Large intestine (tissue), 3 donors: ENCODE measurements around the gene UPK3A. TPM values are rescaled to one million over a fixed set of nuclear protein-coding genes. Genes with fewer than 3 reads are reported as not detected.

Source experiments
- DNase-seq, 2 donors: peaks; one replicate each; pipeline versions ENCODE4 v3.0.0 to v3.0.0-alpha.2; 2013
- H3K27ac ChIP-seq: one replicate; pipeline ENCODE4 v1.5.1; 2013; ENCODE audit warnings: low read length
- H3K27me3 ChIP-seq: 2 replicates; pipeline ENCODE4 v1.6.1; 2013; ENCODE audit warnings: low read length; ENCODE audit not compliant: control insufficient read depth, insufficient read depth
- H3K36me3 ChIP-seq: 2 replicates; pipeline ENCODE4 v1.6.1; 2013; ENCODE audit warnings: low read length; ENCODE audit not compliant: control insufficient read depth, insufficient read depth
- H3K4me1 ChIP-seq: one replicate; pipeline ENCODE4 v1.6.1; 2013; ENCODE audit warnings: low read length; ENCODE audit not compliant: control insufficient read depth, insufficient read depth
- H3K4me3 ChIP-seq: one replicate; pipeline ENCODE4 v1.5.1; 2013; ENCODE audit warnings: low read length
- H3K9me3 ChIP-seq: one replicate; pipeline ENCODE4 v1.6.1; 2013; ENCODE audit warnings: mild to moderate bottlenecking, low read depth, low read length, moderate library complexity; ENCODE audit not compliant: control insufficient read depth
- WGBS: methylation state at CpG from one replicate; pipeline ENCODE4 v1.1.5; 2013; ENCODE audit warnings: low lambda C conversion rate; ENCODE audit not compliant: insufficient coverage; 5-methylcytosine and 5-hydroxymethylcytosine counted together
- polyA plus RNA-seq: library from polyadenylated mRNA; unstranded; fragments of 120-200 nt; gene quantifications from one replicate; pipeline ENCODE4 v1.2.1, GENCODE V29; 2013

The UPK3A gene
- polyA plus RNA-seq, 1 donor, result 113 TPM

DNA sequence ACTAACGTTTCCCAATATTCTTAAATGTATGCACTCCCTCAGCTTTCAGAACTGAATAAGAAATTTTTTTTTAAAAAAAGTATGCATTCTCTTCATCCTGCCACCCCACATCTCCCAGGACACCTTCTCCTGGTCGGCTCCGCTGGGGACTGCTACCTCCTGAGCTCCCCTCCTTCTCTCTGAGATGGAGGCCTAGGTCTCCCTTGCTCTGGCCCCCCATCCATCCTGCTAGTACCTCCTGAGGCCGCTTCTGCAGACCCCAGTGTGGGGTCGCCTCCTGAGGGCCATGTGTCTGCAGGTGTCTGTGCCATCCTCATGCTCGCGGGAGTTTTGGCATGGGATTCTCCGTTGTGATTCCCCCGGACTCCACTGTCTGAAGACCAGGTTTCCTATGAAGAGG lies 52.8 kb downstream of the UPK3A start:
- Histone ChIP-seq H3K4me1 (peaks cover 5% of the 10 kb centered on the region), H3K9me3 (no peaks in the 10 kb centered on the region), H3K27me3 (no peaks in the 10 kb centered on the region), H3K27ac (no peak overlapping the region), H3K4me3 (no peak overlapping the region), H3K36me3 (peaks cover 81% of the 10 kb centered on the region)
- no CpG with 5 or more reads among the region's 9 CpGs for WGBS
- DNase-seq, result no peak

DNA sequence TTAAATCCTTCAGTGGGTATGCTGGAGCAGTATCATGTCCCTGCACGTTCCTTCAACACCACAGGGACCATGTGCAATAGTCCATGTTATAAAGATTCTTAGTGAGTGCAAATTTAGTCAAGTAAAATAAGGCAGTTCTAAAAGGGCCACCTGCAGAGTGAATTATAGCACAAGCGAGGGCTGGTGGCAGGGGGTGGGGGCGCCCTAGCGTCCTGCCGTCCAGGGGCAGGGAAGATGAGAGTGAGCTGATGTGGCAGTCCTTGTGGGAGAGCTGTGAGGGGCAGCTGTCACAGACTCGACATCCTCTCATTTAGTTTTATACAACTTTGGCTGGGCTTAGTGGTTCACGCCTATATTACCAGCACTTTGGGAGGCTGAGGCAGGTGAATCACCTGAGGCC lies 54.0 kb downstream of the UPK3A start:
- no peaks in the 10 kb centered on the region for H3K9me3 ChIP-seq
- H3K4me3 ChIP-seq, result no peak overlapping the region
- WGBS, result no CpG with 5 or more reads among the region's 7 CpGs
- no peak overlapping the region for H3K27ac ChIP-seq
- peaks cover 5% of the 10 kb centered on the region for H3K4me1 ChIP-seq
- H3K36me3 ChIP-seq, result peaks cover 80% of the 10 kb centered on the region
- DNase-seq, result no peak
- no peaks in the 10 kb centered on the region for H3K27me3 ChIP-seq

DNA sequence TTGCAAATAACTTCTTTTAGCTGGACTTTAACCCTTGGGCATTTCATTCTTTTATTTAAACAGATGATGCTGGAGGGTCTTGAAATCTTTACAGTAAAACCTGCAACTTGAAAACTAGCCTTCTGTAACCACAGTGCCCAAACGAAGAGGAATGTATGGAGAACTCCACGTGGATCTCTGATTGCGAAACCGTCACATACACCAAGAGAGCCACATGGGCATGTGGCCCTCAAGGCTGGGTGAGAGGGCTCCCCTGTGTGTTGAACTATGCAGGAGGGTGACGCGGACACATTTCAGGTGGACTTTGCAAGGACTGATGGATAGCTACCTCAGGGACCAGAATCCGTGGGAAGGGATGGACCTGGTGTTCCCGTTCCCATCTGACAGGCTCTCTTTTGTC lies 55.6 kb downstream of the UPK3A start:
- DNase-seq, result no peak
- Histone ChIP-seq H3K27ac (no peak overlapping the region), H3K9me3 (no peaks in the 10 kb centered on the region), H3K4me3 (no peak overlapping the region), H3K4me1 (peaks cover 5% of the 10 kb centered on the region), H3K36me3 (peaks cover 65% of the 10 kb centered on the region), H3K27me3 (no peaks in the 10 kb centered on the region)
- no CpG with 5 or more reads among the region's 8 CpGs for WGBS

DNA sequence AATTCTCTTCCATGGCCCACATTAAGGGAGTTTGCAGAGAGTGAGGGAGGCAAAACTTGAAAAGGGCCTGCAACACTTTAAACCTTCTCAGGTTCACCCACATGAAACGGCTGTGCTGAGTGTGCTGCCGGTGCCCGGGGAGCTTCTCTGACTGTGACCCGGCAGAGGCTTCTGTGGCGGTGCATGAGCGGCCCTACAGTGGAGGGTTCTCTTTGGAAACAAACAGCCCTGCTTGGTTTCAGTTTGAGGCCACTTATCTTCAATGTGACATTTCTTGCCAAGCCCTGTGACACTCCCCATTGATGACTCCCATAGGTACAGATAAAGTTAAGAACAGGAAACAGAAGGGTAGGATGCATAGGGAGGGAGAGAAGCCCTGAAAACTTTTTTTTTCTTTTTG lies 56.7 kb downstream of the UPK3A start:
- DNase-seq, result peak; percentile 41 to 73
- Histone ChIP-seq H3K4me3 (no peak overlapping the region), H3K4me1 (peaks cover 5% of the 10 kb centered on the region), H3K27me3 (no peaks in the 10 kb centered on the region), H3K36me3 (peaks cover 57% of the 10 kb centered on the region), H3K9me3 (no peaks in the 10 kb centered on the region), H3K27ac (no peak overlapping the region)
- WGBS, result no CpG with 5 or more reads among the region's 6 CpGs

- Histone ChIP-seq H3K4me1 (peaks cover 5% of the 10 kb centered on the region), H3K27me3 (no peaks in the 10 kb centered on the region), H3K4me3 (no peak overlapping the region), H3K36me3 (peaks cover 46% of the 10 kb centered on the region), H3K27ac (no peak overlapping the region), H3K9me3 (no peaks in the 10 kb centered on the region)
- WGBS, result no CpG with 5 or more reads among the region's 8 CpGs
- no peak for DNase-seq
Measured at GRCh38 chr22:45343143-45343542, 58.4 kb downstream of the UPK3A start.

GRCh38 chr22:45344334-45344733 lies 59.6 kb downstream of the UPK3A start:
- no peak overlapping the region for H3K27ac ChIP-seq
- no peaks in the 10 kb centered on the region for H3K9me3 ChIP-seq
- peaks cover 5% of the 10 kb centered on the region for H3K4me1 ChIP-seq
- H3K27me3 ChIP-seq, result no peaks in the 10 kb centered on the region
- no CpG with 5 or more reads among the region's 5 CpGs for WGBS
- no peak overlapping the region for H3K4me3 ChIP-seq
- H3K36me3 ChIP-seq, result peaks cover 37% of the 10 kb centered on the region
- peak; percentile 39 to 54 for DNase-seq

Other genes starting within 250 kb of the UPK3A start
- gene NUP50, start 121.0 kb upstream of the UPK3A start, polyA plus RNA-seq, result 40.8 TPM
- gene KIAA0930, start 44.1 kb upstream of the UPK3A start, polyA plus RNA-seq, result 21.8 TPM
- 72.0 TPM for gene FAM118A, start 25.0 kb downstream of the UPK3A start, polyA plus RNA-seq
- gene SMC1B, start 128.7 kb downstream of the UPK3A start, polyA plus RNA-seq, result 0.27 TPM
- 4.7 TPM for gene RIBC2, start 128.7 kb downstream of the UPK3A start, polyA plus RNA-seq
- 70.4 TPM for gene FBLN1, start 217.9 kb downstream of the UPK3A start, polyA plus RNA-seq